Fibroblast of lung (primary cell): ENCODE measurements around the gene AMMECR1L.

Experiments used
- CTCF ChIP-seq, 2 donors: IDR thresholded peaks in 1 of 2; conservative IDR thresholded peaks in 1 of 2; 1 replicate in 1 of 2; 2 replicates in 1 of 2; pipeline ENCODE4 v1.5.1; 2011 to 2012; ENCODE audit warnings: low read length in 2 of 2, control low read depth in 1 of 2, inconsistent platforms in 1 of 2, low read depth in 1 of 2, mild to moderate bottlenecking in 1 of 2
- EZH2 ChIP-seq: IDR thresholded peaks from 2 replicates; pipeline ENCODE4 v1.5.1; 2012; ENCODE audit warnings: low read length, control low read depth, mild to moderate bottlenecking; ENCODE audit errors: missing control alignments

GRCh38 chr2:127874378-127875269 lies 11.1 kb downstream of the AMMECR1L start:
- TF ChIP-seq CTCF (conservative IDR thresholded peaks at IDR 0.05 in 1 of 2, IDR thresholded peaks at IDR 0.05 in 1 of 2; ENCODE audit: low read depth in 1 of 2, low read length in 2 of 2) (no peak), EZH2 (no peak)
